Cardiac muscle cell (in vitro differentiated cells and primary cell): ENCODE results near the gene ODAD3. TPM values are rescaled to one million over a fixed set of nuclear protein-coding genes. Genes with fewer than 3 reads are reported as not detected.
"Not testable (repeated sequence)": the region's sequence is repeated elsewhere in the genome, so short reads cannot be mapped to it uniquely, and the experiment has no call there.

Experiments used
- DNase-seq, 2 donors: peaks; one replicate each; pipeline versions ENCODE4 v3.0.0 to v3.0.0-alpha.2; 2010 to 2017; ENCODE audit warnings: low read depth in 1 of 2, low spot score in 1 of 2
- H3K27ac ChIP-seq: fragments of 200-600 bp; sonication (generic); 2 replicates; pipeline ENCODE4 v1.5.1; 2016
- H3K27me3 ChIP-seq: fragments of 200-600 bp; sonication (generic); 2 replicates; pipeline ENCODE4 v1.6.0; 2016; ENCODE audit warnings: control low read depth
- H3K36me3 ChIP-seq: fragments of 200-600 bp; sonication (generic); 2 replicates; pipeline ENCODE4 v1.5.1; 2016; ENCODE audit warnings: control low read depth
- H3K4me1 ChIP-seq: fragments of 200-600 bp; sonication (generic); 2 replicates; pipeline ENCODE4 v1.8.1; 2017; ENCODE audit warnings: low read depth, mild to moderate bottlenecking, mixed run types
- H3K4me3 ChIP-seq: fragments of 200-600 bp; sonication (generic); 2 replicates; pipeline ENCODE4 v1.5.1; 2016; ENCODE audit warnings: mild to moderate bottlenecking
- H3K9me3 ChIP-seq: fragments of 200-600 bp; sonication (generic); 2 replicates; pipeline ENCODE4 v1.5.1; 2017; ENCODE audit warnings: low read depth, mild to moderate bottlenecking, control low read depth
- CTCF ChIP-seq: IDR thresholded peaks from 2 replicates; pipeline ENCODE4 v1.5.1; 2012; ENCODE audit warnings: low read depth, mild to moderate bottlenecking, low read length
- polyA plus RNA-seq: library from polyadenylated mRNA; unstranded; fragments of >200 nt; fragmentation: Nextera tagmentation; extraction: Ambion mirVana; gene quantifications from 2 replicates; pipeline ENCODE4 v1.2.1, GENCODE V29; 2016
- total RNA-seq: library from RNA; depleted of rRNA; stranded (reverse); fragments of >200 nt; gene quantifications from 2 replicates; pipeline ENCODE4 v1.2.3, GENCODE V29; 2016

The ODAD3 gene
- total and polyA plus RNA-seq, 2 experiments from 2014 or later, result 3.8 to 5.1 TPM

GRCh38 chr19:11457115-11457514 lies 22.2 kb upstream of the ODAD3 start:
- H3K27ac ChIP-seq, result no peak overlapping the region
- no peaks in the 10 kb centered on the region for H3K27me3 ChIP-seq
- no peak for TF ChIP-seq CTCF
- no peaks in the 10 kb centered on the region for H3K4me1 ChIP-seq
- DNase-seq, result peak in 1 of 2 donors; percentile 12
- H3K4me3 ChIP-seq, result no peak overlapping the region
- H3K36me3 ChIP-seq, result no peaks in the 10 kb centered on the region
- H3K9me3 ChIP-seq, result no peaks in the 10 kb centered on the region

- Histone ChIP-seq H3K9me3 (no peaks in the 10 kb centered on the region), H3K36me3 (no peaks in the 10 kb centered on the region), H3K27me3 (no peaks in the 10 kb centered on the region), H3K4me3 (no peak overlapping the region), H3K4me1 (no peaks in the 10 kb centered on the region), H3K27ac (no peak overlapping the region)
- TF ChIP-seq CTCF, result no peak
- no peak for DNase-seq
These were observed 21.7 kb upstream of the ODAD3 start for GRCh38 chr19:11456659-11457058.

- H3K27me3 ChIP-seq, H3K27ac ChIP-seq: not testable (repeated sequence)
These were observed 20.3 kb upstream of the ODAD3 start for GRCh38 chr19:11455233-11455554.

GRCh38 chr19:11453468-11454341 lies 18.8 kb upstream of the ODAD3 start:
- H3K4me1 ChIP-seq, result no peaks in the 10 kb centered on the region
- TF ChIP-seq CTCF, result peak; percentile 32
- no peaks in the 10 kb centered on the region for H3K9me3 ChIP-seq
- H3K36me3 ChIP-seq, result peaks cover 9% of the 10 kb centered on the region
- no peak overlapping the region for H3K27ac ChIP-seq
- no peaks in the 10 kb centered on the region for H3K27me3 ChIP-seq
- no peak overlapping the region for H3K4me3 ChIP-seq
- DNase-seq, result no peak

More at GRCh38 chr19:11455233-11455554, 20.3 kb upstream of the ODAD3 start:
- not testable (repeated sequence) for H3K9me3 ChIP-seq, H3K4me1 ChIP-seq, H3K4me3 ChIP-seq, DNase-seq, H3K36me3 ChIP-seq

GRCh38 chr19:11452620-11453310 lies 17.8 kb upstream of the ODAD3 start:
- Histone ChIP-seq H3K4me1 (no peaks in the 10 kb centered on the region), H3K27ac (no peak overlapping the region), H3K4me3 (no peak overlapping the region), H3K36me3 (peaks cover 11% of the 10 kb centered on the region), H3K27me3 (no peaks in the 10 kb centered on the region), H3K9me3 (no peaks in the 10 kb centered on the region)
- peak in 1 of 2 donors; percentile 18 for DNase-seq
- peak; percentile 25 for TF ChIP-seq CTCF
